ENCODE measurements around the gene PSMC3IP.
"Not testable (repeated sequence)": the region's sequence is repeated elsewhere in the genome, so short reads cannot be mapped to it uniquely, and the experiment has no call there.

Gene PSMC3IP

GRCh38 chr17:42543190-42544079, 34.1 kb downstream of the PSMC3IP start:
- no peak for DNase-seq (ENCODE audit: low spot score)
- TF ChIP-seq CTCF (IDR thresholded peaks at IDR 0.05), result no peak

GRCh38 chr17:42541041-42541833, 36.3 kb downstream of the PSMC3IP start:
- Histone ChIP-seq H3K27ac (no peak overlapping the region), H3K4me3 (no peak overlapping the region)
- no peak for TF ChIP-seq CTCF (IDR thresholded peaks at IDR 0.05)
- no peak for DNase-seq (ENCODE audit: low spot score)

More at GRCh38 chr17:42543190-42544079, 34.1 kb downstream of the PSMC3IP start:
- no peak overlapping the region for H3K27ac ChIP-seq
- H3K4me3 ChIP-seq, result no peak overlapping the region

GRCh38 chr17:42540558-42540957, 37.0 kb downstream of the PSMC3IP start:
- not testable (repeated sequence) for DNase-seq (ENCODE audit: low spot score); H3K4me3 ChIP-seq; H3K27ac ChIP-seq

GRCh38 chr17:42538482-42538881, 39.0 kb downstream of the PSMC3IP start:
- H3K27ac ChIP-seq, result no peak overlapping the region
- TF ChIP-seq CTCF (IDR thresholded peaks at IDR 0.05), result no peak
- DNase-seq (ENCODE audit: low spot score), result no peak

GRCh38 chr17:42537826-42538451, 39.6 kb downstream of the PSMC3IP start:
- Histone ChIP-seq H3K4me3 (no peak overlapping the region), H3K27ac (no peak overlapping the region)
- TF ChIP-seq CTCF (IDR thresholded peaks at IDR 0.05), result no peak
- no peak for DNase-seq (ENCODE audit: low spot score)

More at GRCh38 chr17:42538482-42538881, 39.0 kb downstream of the PSMC3IP start:
- no peak overlapping the region for H3K4me3 ChIP-seq

- Histone ChIP-seq H3K4me3 (peak overlapping the region; percentile 75), H3K27ac (peak overlapping the region; percentile 94 to 95)
- no peak for TF ChIP-seq CTCF (IDR thresholded peaks at IDR 0.05)
- DNase-seq (ENCODE audit: low spot score), result no peak
These were observed 40.2 kb downstream of the PSMC3IP start for GRCh38 chr17:42537156-42537805.

All from coronary artery (tissue), 2 donors.